K562 (cell line): ENCODE measurements around the gene ZNF439. TPM values are rescaled to one million over a fixed set of nuclear protein-coding genes. Genes with fewer than 3 reads are reported as not detected.

Source experiments
- ATF7 ChIP-seq: fragments of 450-650 bp; IDR thresholded peaks from 2 replicates; pipeline ENCODE4 v1.7.1; 2014; ENCODE audit warnings: mild to moderate bottlenecking, moderate library complexity
- BMI1 ChIP-seq: fragments of 150-350 bp; IDR thresholded peaks from 2 replicates; pipeline ENCODE4 v1.6.1; 2014; ENCODE audit warnings: low read length
- BRCA1 ChIP-seq, 2 experiments: fragments of 450-650 bp in 1 of 2; sonication (generic) in 1 of 2; formaldehyde crosslinking in 1 of 2; IDR thresholded peaks; 2 replicates each; pipeline versions ENCODE4 v1.5.0 to v1.6.1; 2017 to 2020; ENCODE audit warnings: mild to moderate bottlenecking in 1 of 2, missing genetic modification reagents in 1 of 2
- CHD1 ChIP-seq: fragments of 200-600 bp; sonication (generic); IDR thresholded peaks from one replicate; pipeline ENCODE4 v1.6.1; 2012; ENCODE audit warnings: mild to moderate bottlenecking, moderate library complexity, low read length, inconsistent platforms
- FOXJ2 ChIP-seq: fragments of 200-800 bp; sonication (Bioruptor generic); IDR thresholded peaks from 2 replicates; pipeline ENCODE4 v1.6.1; 2016; ENCODE audit warnings: missing genetic modification characterization, missing compliant biosample characterization
- GTF2B ChIP-seq: IDR thresholded peaks from 2 replicates; pipeline ENCODE4 v1.6.1; 2011; ENCODE audit not compliant: insufficient read length; ENCODE audit errors: extremely low read depth
- HIVEP1 ChIP-seq: fragments of 250-450 bp; sonication (Bioruptor Pico); IDR thresholded peaks from 2 replicates; pipeline ENCODE4 v1.4.0; 2020; ENCODE audit warnings: mild to moderate bottlenecking
- ID3 ChIP-seq, 2 experiments: fragments of 250-450 bp in 1 of 2; fragments of 450-650 bp in 1 of 2; sonication (Bioruptor Pico) in 1 of 2; IDR thresholded peaks; 2 replicates each; pipeline versions ENCODE4 v1.6.1 to v1.8.0; 2016 to 2021; ENCODE audit warnings: mild to moderate bottlenecking in 2 of 2, moderate library complexity in 2 of 2, missing compliant biosample characterization in 1 of 2, missing genetic modification characterization in 1 of 2
- KLF16 ChIP-seq: IDR thresholded peaks from 2 replicates; pipeline ENCODE4 v1.6.1; 2016; ENCODE audit warnings: antibody characterized with exemption
- MAZ ChIP-seq, 2 experiments: fragments of 450-650 bp in 1 of 2; sonication (generic) in 1 of 2; formaldehyde crosslinking; IDR thresholded peaks in 1 of 2; conservative IDR thresholded peaks in 1 of 2; 2 replicates each; pipeline versions ENCODE4 v1.4.0 to v1.5.0; 2020; ENCODE audit warnings: mild to moderate bottlenecking in 1 of 2, missing genetic modification reagents in 1 of 2
- MEIS2 ChIP-seq: fragments of 450-650 bp; IDR thresholded peaks from 2 replicates; pipeline ENCODE4 v1.6.1; 2014; ENCODE audit warnings: mild to moderate bottlenecking; ENCODE audit not compliant: partially characterized antibody
- NFE2 ChIP-seq: IDR thresholded peaks from 2 replicates; pipeline ENCODE4 v1.6.1; 2014; ENCODE audit warnings: antibody characterized with exemption, low read depth
- NFYB ChIP-seq: IDR thresholded peaks from 2 replicates; pipeline ENCODE4 v1.6.1; 2011; ENCODE audit warnings: mild to moderate bottlenecking, moderate library complexity; ENCODE audit not compliant: insufficient read length; ENCODE audit errors: extremely low read depth
- PCBP1 ChIP-seq: fragments of 200-400 bp; formaldehyde crosslinking; IDR thresholded peaks from 2 replicates; pipeline ENCODE4 v1.6.1; 2018; ENCODE audit warnings: mild to moderate bottlenecking, low read depth, low read length; ENCODE audit not compliant: poor library complexity, severe bottlenecking
- RBBP5 ChIP-seq: fragments of 200-600 bp; sonication (generic); IDR thresholded peaks from 2 replicates; pipeline ENCODE4 v1.6.1; 2012; ENCODE audit warnings: borderline replicate concordance, mild to moderate bottlenecking, low read length, control low read depth, inconsistent platforms; ENCODE audit not compliant: insufficient read depth, poor library complexity, severe bottlenecking
- RNF2 ChIP-seq: sonication (generic); IDR thresholded peaks from 2 replicates; pipeline ENCODE4 v1.6.1; 2016
- SMAD2 ChIP-seq: fragments of 150-350 bp; IDR thresholded peaks from 2 replicates; pipeline ENCODE4 v1.6.1; 2014; ENCODE audit warnings: low read depth, mild to moderate bottlenecking, low read length
- TCF7 ChIP-seq: sonication (generic); IDR thresholded peaks from 2 replicates; pipeline ENCODE4 v1.6.1; 2016; ENCODE audit warnings: antibody characterized with exemption, borderline replicate concordance
- TEAD4 ChIP-seq, 2 experiments: sonication (generic) in 1 of 2; formaldehyde crosslinking in 1 of 2; IDR thresholded peaks; 2 replicates each; pipeline versions ENCODE4 v1.6.1 to v1.8.0; 2012 to 2022; ENCODE audit warnings: borderline replicate concordance in 1 of 2, inconsistent platforms in 1 of 2, low read length in 1 of 2, mild to moderate bottlenecking in 1 of 2, missing genetic modification reagents in 1 of 2
- ZC3H11A ChIP-seq: IDR thresholded peaks from 2 replicates; pipeline ENCODE4 v1.6.1; 2012; ENCODE audit warnings: low read depth, low read length, improper control_type of control experiment
- ZNF212 ChIP-seq: fragments of 450-650 bp; formaldehyde crosslinking; IDR thresholded peaks from 2 replicates; pipeline ENCODE4 v1.4.0; 2020; ENCODE audit warnings: mild to moderate bottlenecking
- ZNF707 ChIP-seq: fragments of 250-450 bp; sonication (Bioruptor Pico); conservative IDR thresholded peaks from 2 replicates; pipeline ENCODE4 v1.8.0; 2022; ENCODE audit warnings: inconsistent platforms, mild to moderate bottlenecking, moderate library complexity
- ZNF766 ChIP-seq: fragments of 200-800 bp; sonication (Bioruptor generic); conservative IDR thresholded peaks from 2 replicates; pipeline ENCODE4 v1.6.1; 2016; ENCODE audit warnings: missing genetic modification characterization, missing compliant biosample characterization
- ZNF830 ChIP-seq: fragments of 250-450 bp; sonication (Bioruptor Pico); IDR thresholded peaks from 2 replicates; pipeline ENCODE4 v1.5.0; 2021; ENCODE audit warnings: mild to moderate bottlenecking
- polyA plus RNA-seq, 8 experiments: library from polyadenylated mRNA; depleted of rRNA in 4 of 8; stranded (reverse) in 5 of 8; unstranded in 3 of 8; fragments of >200 nt; fragmentation: Nextera tagmentation in 2 of 8; fragmentation: Illumina TruSeq in 1 of 8; extraction: Ambion mirVana in 2 of 8; extraction: Trizol in 1 of 8; gene quantifications; 2 replicates each; pipeline versions ENCODE4 v1.2.1 to v1.2.3, GENCODE V29; 2011 to 2014; ENCODE audit warnings: inconsistent platforms in 1 of 8, missing spikeins in 1 of 8
- total RNA-seq, 7 experiments: library from RNA; depleted of rRNA in 6 of 7; stranded (reverse); fragments of >200 nt in 6 of 7; fragmentation: Illumina TruSeq in 2 of 7; extraction: Trizol in 2 of 7; gene quantifications; 2 replicates each; pipeline versions ENCODE4 v1.2.1 to v1.2.3, GENCODE V29; 2011 to 2021; ENCODE audit warnings: low replicate concordance in 1 of 7
- TF ChIP-seq, protein P1 (sequence below): fragments of 250-450 bp; sonication (Bioruptor Pico); IDR thresholded peaks from 2 replicates; pipeline ENCODE4 v1.4.0; 2020; ENCODE audit warnings: mild to moderate bottlenecking, moderate library complexity
- TF ChIP-seq, protein P2 (sequence below): fragments of 250-450 bp; sonication (Bioruptor Pico); IDR thresholded peaks from 2 replicates; pipeline ENCODE4 v1.8.0; 2021; ENCODE audit warnings: moderate library complexity, mild to moderate bottlenecking, inconsistent platforms

The ZNF439 gene
- total and polyA plus RNA-seq, 9 of the 15 experiments (the other 6 are each of a cell fraction or from before 2014, with no cell fraction given) = 0.04 to 0.18 (median 0.10) TPM; not detected in 3

GRCh38 chr19:11814029-11814699 is 34.4 kb upstream of the ZNF439 start, which contains the start of gene ZNF440 (continued):
- TF ChIP-seq ATF7 = peak; percentile 42; the same call in 1 of the 2 replicates
- no peak for TF ChIP-seq ID3 (CRISPR knock-in tag; IDR thresholded peaks at IDR 0.05)
- TF ChIP-seq ID3 (tag; IDR thresholded peaks at IDR 0.05) = no peak
- no peak for TF ChIP-seq ZNF707 (CRISPR knock-in tag)
- TF ChIP-seq, protein P1, sequence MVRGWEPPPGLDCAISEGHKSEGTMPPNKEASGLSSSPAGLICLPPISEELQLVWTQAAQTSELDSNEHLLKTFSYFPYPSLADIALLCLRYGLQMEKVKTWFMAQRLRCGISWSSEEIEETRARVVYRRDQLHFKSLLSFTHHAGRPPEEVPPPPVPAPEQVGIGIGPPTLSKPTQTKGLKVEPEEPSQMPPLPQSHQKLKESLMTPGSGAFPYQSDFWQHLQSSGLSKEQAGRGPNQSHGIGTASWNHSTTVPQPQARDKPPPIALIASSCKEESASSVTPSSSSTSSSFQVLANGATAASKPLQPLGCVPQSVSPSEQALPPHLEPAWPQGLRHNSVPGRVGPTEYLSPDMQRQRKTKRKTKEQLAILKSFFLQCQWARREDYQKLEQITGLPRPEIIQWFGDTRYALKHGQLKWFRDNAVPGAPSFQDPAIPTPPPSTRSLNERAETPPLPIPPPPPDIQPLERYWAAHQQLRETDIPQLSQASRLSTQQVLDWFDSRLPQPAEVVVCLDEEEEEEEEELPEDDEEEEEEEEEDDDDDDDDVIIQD (CRISPR knock-in tag) = no peak
- TF ChIP-seq RNF2 = 0 out of 2 replicates have a peak, but pooled peaks have one; percentile 12
- no peak for TF ChIP-seq ZNF212 (CRISPR knock-in tag)
- no peak for TF ChIP-seq RBBP5
- no peak for TF ChIP-seq BMI1
- TF ChIP-seq TCF7 = no peak
- no peak for TF ChIP-seq ZC3H11A
- TF ChIP-seq NFYB = peak; percentile 93
- TF ChIP-seq FOXJ2 = no peak
- TF ChIP-seq KLF16 = no peak
- peak; percentile 28; the same call in 1 of the 2 replicates for TF ChIP-seq HIVEP1
- peak; percentile 60 to 85 for TF ChIP-seq MAZ (CRISPR knock-in tag; conservative IDR thresholded peaks at IDR 0.05 in 1 of 2, IDR thresholded peaks at IDR 0.05 in 1 of 2)
- no peak for TF ChIP-seq SMAD2
- TF ChIP-seq NFE2 = no peak
- TF ChIP-seq ZNF830 (CRISPR knock-in tag) = 0 out of 2 replicates have a peak, but pooled peaks have one; percentile 16
- no peak for TF ChIP-seq BRCA1 (IDR thresholded peaks at IDR 0.05)
- TF ChIP-seq BRCA1 (CRISPR knock-in tag; IDR thresholded peaks at IDR 0.05) = no peak
- TF ChIP-seq CHD1 = peak; percentile 79
- no peak for TF ChIP-seq ZNF766 (CRISPR knock-in tag)
- TF ChIP-seq TEAD4 (IDR thresholded peaks at IDR 0.05; ENCODE audit: low read length) = no peak
- TF ChIP-seq TEAD4 (CRISPR knock-in tag; IDR thresholded peaks at IDR 0.05; ENCODE audit: borderline replicate concordance) = no peak
- peak; percentile 92 for TF ChIP-seq MEIS2
- TF ChIP-seq, protein P2, sequence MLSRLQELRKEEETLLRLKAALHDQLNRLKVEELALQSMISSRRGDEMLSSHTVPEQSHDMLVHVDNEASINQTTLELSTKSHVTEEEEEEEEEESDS = no peak
- TF ChIP-seq GTF2B = no peak
- peak; percentile 79 for TF ChIP-seq PCBP1
